ENCODE results near the gene PTPN4.

PTPN4 gene

GRCh38 chr2:119871725-119872124, 112.0 kb downstream of the PTPN4 start:
- DNase-seq: no peak

DNA sequence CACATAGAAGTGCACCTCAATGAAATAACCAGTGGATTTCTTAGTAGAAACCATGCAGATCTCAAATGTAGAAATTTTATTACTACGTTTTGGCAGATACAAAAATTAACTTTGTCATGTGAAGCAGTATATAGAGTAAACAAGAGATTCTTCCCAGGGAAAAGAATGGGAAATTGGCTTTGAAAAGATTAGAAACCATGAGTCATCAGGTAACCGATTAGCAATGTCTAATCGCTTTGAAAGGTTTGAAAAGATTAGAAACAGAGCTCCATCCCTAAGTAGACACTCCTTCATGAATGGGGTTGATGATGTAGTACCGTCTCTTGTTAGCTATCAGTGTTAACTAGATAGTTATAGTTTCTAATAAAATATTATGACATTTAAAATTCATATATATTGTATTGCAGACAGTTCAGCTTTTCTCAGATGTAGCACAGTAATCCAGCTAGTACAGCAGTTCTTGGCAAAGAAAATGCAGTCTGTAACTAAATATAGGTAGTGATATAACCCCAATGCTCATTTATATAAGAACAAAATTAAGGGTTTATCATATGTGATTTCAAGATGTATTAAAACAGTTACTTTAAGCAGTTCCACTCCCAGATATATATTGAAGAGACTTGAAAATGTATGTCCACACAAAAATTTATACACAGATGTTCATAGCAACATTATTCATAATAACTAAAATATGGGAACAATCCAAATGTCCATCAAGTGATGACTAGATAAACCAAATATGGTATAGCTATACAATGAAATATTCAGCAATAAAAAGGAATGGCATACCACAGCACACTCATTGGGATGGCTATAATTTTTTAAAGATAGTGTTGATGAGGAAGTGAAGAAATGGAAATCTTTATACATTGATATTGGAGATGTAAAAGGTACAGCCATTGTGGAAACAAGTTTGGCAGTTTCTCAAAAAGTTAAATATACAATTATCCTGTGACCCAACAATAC, 113.9 kb downstream of the PTPN4 start:
- no peak for DNase-seq

DNA sequence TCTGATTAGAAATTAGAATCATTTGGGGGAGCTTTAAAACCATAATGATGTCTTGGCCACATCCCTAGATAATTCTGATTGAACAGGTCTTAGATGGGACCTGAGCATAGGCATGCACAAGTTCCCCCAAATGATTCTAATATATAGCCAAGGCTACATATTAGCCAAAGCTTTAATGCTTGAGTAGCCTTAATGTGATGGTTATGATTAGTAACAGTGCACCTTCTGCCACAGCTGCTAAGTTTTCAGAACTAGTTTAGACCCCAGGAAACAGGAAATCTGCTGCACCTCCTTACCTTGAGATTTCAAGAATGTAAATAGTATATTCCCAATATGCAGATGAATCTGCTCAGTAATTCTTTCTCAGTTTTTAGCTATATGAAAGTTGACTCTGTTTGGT, 119.8 kb downstream of the PTPN4 start:
- no peak for DNase-seq

DNA sequence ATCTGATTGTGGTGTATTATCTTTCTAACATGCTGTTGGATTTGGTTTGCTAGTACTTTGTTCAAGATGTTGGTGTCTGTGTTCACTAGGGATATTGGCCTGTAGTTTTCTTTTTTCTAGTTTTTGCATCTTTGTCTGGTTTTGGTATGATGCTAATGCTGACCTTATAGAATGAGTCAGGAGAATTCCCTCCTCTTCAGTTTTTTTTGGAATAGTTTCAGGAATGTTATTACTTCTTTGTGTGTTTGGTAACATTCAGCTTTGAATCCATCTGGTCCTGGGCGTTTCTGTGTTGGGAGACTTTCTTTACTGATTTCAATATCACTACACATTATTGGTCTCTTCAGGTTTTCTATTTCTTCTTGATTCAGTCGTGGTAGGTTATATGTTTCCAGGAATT, 129.0 kb downstream of the PTPN4 start:
- DNase-seq: no peak

- no peak for DNase-seq
Observed at GRCh38 chr2:119897736-119898395, 138.1 kb downstream of the PTPN4 start.

- no peak for DNase-seq
Observed at GRCh38 chr2:119901013-119901412, 141.3 kb downstream of the PTPN4 start.

DNA sequence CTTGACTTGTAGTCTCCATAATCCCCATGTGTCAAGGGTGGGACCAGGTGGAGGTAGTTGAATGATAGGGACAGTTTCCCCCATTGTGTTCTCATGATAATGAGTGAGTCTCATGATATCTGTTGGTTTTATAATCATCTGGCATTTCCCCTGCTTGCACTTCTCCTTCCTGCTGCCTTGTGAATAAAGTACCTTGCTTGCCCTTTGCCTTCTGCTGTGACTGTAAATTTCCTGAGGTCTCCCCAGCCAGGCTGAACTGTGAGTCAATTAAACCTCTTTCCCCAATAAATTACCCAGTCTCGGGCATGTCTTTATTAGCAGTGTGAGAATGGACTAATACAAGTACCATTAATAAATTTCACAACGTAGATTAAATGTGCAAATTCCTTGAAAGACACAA, 150.8 kb downstream of the PTPN4 start:
- DNase-seq: no peak

- no peak for DNase-seq
Observed at GRCh38 chr2:119914266-119914665, 154.5 kb downstream of the PTPN4 start.

- DNase-seq: no peak
Observed at GRCh38 chr2:119921825-119922224, 162.1 kb downstream of the PTPN4 start.

DNA sequence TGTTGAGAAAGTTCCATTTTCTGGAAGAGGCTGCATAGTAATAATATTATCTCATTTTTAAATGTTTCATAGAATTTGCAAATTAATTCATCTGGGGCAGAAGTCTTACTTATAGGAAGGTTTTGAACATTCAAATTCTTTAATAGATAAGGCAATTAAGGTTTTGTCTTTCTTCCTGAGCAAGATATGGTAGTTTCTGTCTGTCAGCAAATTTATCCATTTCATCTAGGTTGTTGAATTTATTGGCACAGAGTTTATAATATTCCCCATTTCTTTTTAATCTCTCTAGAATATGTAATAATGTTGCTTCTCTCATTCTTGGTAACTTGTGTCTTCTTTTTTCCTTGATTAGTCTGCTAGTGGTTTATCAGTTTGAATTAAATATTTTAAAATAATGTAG, 163.0 kb downstream of the PTPN4 start:
- DNase-seq: no peak

DNA sequence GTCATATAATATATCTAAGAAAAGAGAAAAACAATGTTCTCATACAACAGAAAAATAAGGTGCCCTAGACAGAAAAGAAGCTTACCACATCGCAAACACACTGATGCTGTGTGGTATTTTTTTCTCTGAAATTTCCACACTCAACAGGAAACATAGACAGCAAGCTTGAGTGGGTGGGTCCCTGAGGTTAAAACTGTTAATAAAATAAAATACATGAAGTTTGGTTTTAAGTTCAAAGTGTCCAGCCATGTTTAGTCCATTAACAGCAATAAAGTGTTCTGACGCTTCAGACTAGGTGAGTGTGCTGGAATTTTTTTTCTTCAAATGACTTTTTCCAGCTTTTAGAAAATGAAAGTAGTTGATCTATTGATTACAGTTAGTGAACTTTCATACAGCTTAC, 169.8 kb downstream of the PTPN4 start:
- DNase-seq: peak; percentile 10

GRCh38 chr2:119932809-119933208, 173.1 kb downstream of the PTPN4 start:
- no peak for DNase-seq

DNA sequence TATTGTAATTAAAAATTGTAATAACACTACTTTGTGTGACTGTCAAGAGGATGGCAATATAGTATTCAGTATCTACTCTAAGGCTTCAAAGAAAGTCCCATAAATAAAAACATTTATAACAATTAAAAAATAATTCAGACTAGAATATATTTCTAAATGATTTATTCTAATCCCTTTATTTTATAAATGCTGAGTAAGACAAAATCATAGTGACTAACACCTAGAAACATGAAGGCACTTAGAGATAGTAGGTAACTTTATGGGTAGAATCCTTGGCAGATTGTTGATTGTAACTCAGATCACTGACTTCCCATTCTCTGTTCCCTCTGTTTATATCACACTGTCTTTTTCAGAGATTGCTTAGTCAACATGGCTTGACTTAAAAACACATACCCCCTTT, 174.6 kb downstream of the PTPN4 start:
- no peak for DNase-seq

DNA sequence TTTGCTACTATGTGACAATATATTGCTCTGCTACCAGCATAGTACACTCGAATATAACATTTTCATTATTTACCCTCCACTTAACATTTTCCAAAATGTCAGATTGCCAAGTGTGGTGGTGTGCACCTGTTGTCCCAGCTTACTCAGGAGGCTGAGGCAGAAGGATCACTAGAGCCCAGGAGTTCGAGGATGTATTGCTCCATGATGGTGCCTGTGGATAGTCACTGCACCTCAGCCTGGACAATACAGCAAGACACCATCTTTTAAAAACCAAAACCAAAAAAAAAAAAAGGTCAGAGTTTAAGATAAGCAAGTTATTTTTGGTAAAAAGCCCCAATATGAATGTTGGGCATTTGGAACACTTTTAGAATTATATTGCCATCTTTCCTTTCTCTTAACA, 178.0 kb downstream of the PTPN4 start:
- no peak for DNase-seq

DNA sequence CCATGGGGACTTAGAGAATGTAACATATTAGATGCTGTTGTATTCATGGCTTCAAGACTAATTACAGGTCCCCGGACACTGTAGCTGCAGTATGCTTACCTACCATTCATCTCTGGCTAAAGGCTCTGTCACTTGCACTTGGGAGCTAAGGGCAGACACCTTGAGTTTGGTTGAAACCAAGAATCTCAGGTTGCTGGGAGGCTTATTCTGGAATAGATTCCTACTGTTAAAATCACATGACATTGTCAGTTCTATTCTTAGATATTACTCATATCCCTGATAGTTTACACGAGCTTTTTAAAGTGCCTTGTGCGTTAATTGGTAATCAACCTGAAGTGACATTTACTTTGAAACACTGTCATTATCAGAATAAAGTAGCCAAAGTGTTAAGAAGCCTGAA, 180.2 kb downstream of the PTPN4 start:
- DNase-seq: no peak

GRCh38 chr2:119940856-119941255, 181.1 kb downstream of the PTPN4 start:
- DNase-seq: no peak

DNA sequence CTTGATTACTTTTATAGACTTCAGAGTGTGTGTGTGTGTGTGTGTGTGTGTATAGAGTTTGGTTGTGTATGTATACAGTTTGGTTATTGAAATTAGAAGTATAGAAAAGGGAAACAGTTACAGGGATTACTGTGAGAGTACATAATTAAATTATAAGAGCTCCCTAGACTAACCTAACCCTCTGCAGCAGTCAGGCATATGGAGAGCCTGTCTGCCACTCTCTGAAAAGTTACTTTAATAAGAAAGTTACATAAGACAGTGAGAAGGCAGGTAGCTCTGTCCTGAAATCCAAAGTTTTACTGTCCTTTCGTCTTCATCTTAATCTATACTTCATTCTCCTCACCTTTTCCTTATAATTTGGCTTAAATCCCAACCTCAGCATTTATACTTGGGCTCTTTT, 181.7 kb downstream of the PTPN4 start:
- no peak for DNase-seq

DNA sequence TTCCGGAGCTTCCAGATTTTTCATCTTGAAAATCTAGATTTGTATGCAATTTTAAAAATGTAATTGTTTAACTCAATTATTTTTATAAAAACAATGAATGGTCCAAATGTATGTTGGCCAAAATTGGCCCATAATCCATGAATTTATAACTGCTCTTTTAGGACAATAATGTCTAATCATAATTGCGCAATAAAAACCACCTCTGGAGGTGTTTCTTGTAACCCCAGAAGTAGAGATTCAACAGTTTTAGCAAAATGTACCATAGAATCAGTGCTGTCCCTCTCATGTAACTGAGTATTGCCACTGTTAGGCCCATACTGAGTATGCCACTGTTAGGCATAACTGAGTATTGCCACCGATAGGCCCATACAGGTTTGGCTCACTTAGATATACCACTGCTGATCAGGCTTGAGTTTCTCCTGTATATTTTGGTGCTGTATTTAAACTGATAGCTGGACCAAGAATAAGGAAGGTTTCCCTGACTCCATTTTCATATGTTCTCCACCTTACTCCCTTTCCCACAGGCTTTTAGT, 182.3 kb downstream of the PTPN4 start:
- DNase-seq: no peak

DNA sequence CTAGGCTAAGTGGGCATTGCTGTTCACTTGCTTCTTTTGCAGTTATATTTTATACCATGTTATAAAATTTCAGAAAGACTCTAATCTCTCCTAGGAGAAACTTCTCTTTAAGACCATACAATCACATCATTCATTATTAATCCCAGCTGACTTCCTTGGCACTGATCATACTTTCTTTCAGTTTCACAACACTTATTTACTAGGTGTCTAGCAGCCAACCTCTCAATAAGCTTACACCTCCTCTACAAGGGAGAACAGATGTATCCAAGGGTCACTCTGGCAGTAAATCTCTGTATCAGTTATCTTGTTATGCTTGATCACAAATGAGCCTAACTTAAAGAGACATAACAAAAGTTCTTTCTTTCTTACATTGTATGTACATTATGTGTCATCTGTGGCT, 183.3 kb downstream of the PTPN4 start:
- DNase-seq: no peak

GRCh38 chr2:119947535-119947934, 187.8 kb downstream of the PTPN4 start:
- DNase-seq: no peak

DNA sequence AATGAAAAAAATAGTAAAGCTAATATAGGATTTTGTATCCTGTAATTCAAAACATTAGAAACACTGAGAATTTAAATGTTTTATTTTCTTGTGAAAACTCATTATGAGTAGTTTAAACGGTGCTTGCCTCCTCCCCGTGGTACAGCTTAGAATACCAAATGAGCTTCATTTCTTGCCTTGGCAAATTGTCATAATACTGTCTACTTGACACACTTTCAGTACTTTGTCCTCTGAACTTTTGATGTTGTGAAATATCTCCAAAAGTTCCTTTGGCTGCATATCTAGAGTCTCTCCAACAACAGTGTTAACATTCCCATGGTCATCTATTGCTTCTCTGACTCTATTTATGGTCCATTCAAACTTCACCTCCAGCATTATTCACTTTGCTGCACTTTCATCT, 191.2 kb downstream of the PTPN4 start:
- DNase-seq: no peak

GRCh38 chr2:119958670-119959268, 199.0 kb downstream of the PTPN4 start:
- no peak for DNase-seq

- DNase-seq: no peak
Observed at GRCh38 chr2:119960821-119961220, 201.1 kb downstream of the PTPN4 start.

- DNase-seq: no peak
Observed at GRCh38 chr2:119981896-119982295, 222.2 kb downstream of the PTPN4 start.
